Measurements from ENCODE around the gene AGBL5. TPM values are rescaled to one million over a fixed set of nuclear protein-coding genes. Genes with fewer than 3 reads are reported as not detected.

The AGBL5 gene
- total RNA-seq, 1 experiment from 2014 or later = 55.4 TPM

- Histone ChIP-seq H4K5ac (ENCODE audit: insufficient read length, low read depth, low read length) (no peak overlapping the region), H3K79me1 (ENCODE audit: insufficient read depth, low read depth, low read length, poor library complexity, severe bottlenecking) (no peaks in the 10 kb centered on the region), H3K14ac (ENCODE audit: insufficient read depth, low read length) (no peak overlapping the region), H2BK12ac (ENCODE audit: insufficient read length, low read depth, low read length) (no peak overlapping the region), H3K27me3 (ENCODE audit: insufficient read depth, low read length) (no peaks in the 10 kb centered on the region), H4K20me1 (ENCODE audit: control insufficient read depth, insufficient read depth, insufficient read length) (peaks cover 3% of the 10 kb centered on the region), H3K79me2 (ENCODE audit: insufficient read depth, low read length) (no peaks in the 10 kb centered on the region), H3K23me2 (ENCODE audit: insufficient read length, low read depth, low read length, poor library complexity, severe bottlenecking) (peaks cover 7% of the 10 kb centered on the region), H2AK5ac (ENCODE audit: insufficient read length, low read length) (no peak overlapping the region), H3K18ac (ENCODE audit: insufficient read length, low read depth, low read length) (no peak overlapping the region), H3K4ac (ENCODE audit: low read depth, low read length) (no peak overlapping the region), H3K9me3 (ENCODE audit: control insufficient read depth, low read depth, low read length) (no peaks in the 10 kb centered on the region), H2BK120ac (ENCODE audit: low read depth, low read length, poor library complexity, severe bottlenecking) (no peak overlapping the region), H3K4me1 (ENCODE audit: insufficient read depth, low read length) (no peaks in the 10 kb centered on the region), H2BK20ac (ENCODE audit: low read depth, low read length, poor library complexity, severe bottlenecking) (no peak overlapping the region), H3K9ac (ENCODE audit: extremely low read depth, insufficient read length, low read length) (no peak overlapping the region), H3K4me2 (ENCODE audit: insufficient read depth, insufficient read length, low read length) (no peak overlapping the region), H3T11ph (ENCODE audit: low read length) (no peak overlapping the region), H3K23ac (ENCODE audit: insufficient read length, low read depth, low read length) (no peak overlapping the region), H3K56ac (ENCODE audit: insufficient read length, low read depth, low read length) (no peak overlapping the region), H2BK15ac (ENCODE audit: low read depth, low read length) (no peak overlapping the region), H2BK5ac (ENCODE audit: insufficient read length, low read length) (no peak overlapping the region), H4K8ac (replicated peaks; ENCODE audit: insufficient read length, low read depth, low read length) (no peak overlapping the region), H2AFZ (ENCODE audit: low read length) (no peak overlapping the region), H4K91ac (ENCODE audit: insufficient read length, low read depth, low read length) (no peak overlapping the region), H3K27ac (ENCODE audit: insufficient read length, low read depth, low read length) (no peak overlapping the region)
- H3K9me3 Mint-ChIP-seq = no peaks in the 10 kb centered on the region
- WGBS (ENCODE audit: extremely low coverage, insufficient read length, low lambda C conversion rate) = no CpG with 5 or more reads among the region's 2 CpGs
- H3K36me3 Mint-ChIP-seq (ENCODE audit: insufficient read depth in 1 of 3, low read depth in 3 of 3) = peaks cover 5 to 14% (median 12%) of the 10 kb centered on the region in 3 experiments; a peak in 6 of 7 replicates
- DNase-seq = no peak
- TF ChIP-seq CTCF (conservative IDR thresholded peaks at IDR 0.05) = no peak
- H3K27me3 Mint-ChIP-seq (ENCODE audit: low read depth) = no peaks in the 10 kb centered on the region
- peaks cover 13 to 17% of the 10 kb centered on the region in 2 experiments for H3K4me1 Mint-ChIP-seq
- H3K27ac Mint-ChIP-seq = no peak overlapping the region
- no peak overlapping the region for H3K4me3 Mint-ChIP-seq
Observed at GRCh38 chr2:27029051-27029450, 22.4 kb upstream of the AGBL5 start.
